ENCODE measurements around the gene CGN.

GRCh38 chr1:151516031-151516511 lies 4.9 kb downstream of the CGN start:
- TF ChIP-seq, protein P1, sequence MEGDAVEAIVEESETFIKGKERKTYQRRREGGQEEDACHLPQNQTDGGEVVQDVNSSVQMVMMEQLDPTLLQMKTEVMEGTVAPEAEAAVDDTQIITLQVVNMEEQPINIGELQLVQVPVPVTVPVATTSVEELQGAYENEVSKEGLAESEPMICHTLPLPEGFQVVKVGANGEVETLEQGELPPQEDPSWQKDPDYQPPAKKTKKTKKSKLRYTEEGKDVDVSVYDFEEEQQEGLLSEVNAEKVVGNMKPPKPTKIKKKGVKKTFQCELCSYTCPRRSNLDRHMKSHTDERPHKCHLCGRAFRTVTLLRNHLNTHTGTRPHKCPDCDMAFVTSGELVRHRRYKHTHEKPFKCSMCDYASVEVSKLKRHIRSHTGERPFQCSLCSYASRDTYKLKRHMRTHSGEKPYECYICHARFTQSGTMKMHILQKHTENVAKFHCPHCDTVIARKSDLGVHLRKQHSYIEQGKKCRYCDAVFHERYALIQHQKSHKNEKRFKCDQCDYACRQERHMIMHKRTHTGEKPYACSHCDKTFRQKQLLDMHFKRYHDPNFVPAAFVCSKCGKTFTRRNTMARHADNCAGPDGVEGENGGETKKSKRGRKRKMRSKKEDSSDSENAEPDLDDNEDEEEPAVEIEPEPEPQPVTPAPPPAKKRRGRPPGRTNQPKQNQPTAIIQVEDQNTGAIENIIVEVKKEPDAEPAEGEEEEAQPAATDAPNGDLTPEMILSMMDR (IDR thresholded peaks at IDR 0.05): no peak
- no peak for TF ChIP-seq POLR2A (IDR thresholded peaks at IDR 0.05)

All from right lobe of liver (tissue), 4 donors.